NCI-H146 treated with DMSO at 0.1 percent for 48 hours (cell line): ENCODE results near the gene DZIP1L.

ENCODE experiments used
- DNase-seq: peaks from one replicate; lab custom pipeline; 2025; ENCODE audit not compliant: unreplicated experiment; lab: John Stamatoyannopoulos, UW

The DZIP1L gene

DNA sequence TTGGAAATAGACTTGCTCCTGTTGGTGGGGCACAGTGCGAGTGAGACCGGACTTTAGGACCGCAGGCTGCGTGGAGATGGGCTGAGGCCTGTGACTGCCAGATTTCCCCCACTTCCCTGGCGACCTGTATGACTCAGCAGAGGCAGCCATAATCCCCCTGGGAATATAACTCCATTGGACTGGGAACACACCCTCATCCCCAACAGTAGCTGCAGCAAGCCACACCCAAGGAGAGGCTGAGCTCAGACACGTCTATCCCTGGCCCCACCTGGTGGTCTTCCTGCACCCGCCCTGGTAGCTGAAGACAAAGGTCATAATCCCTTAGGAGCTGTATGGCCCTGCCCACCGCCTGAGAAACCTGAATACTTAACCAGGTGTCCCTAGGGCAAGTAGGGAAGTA, 42.6 kb downstream of the DZIP1L start:
- no peak for DNase-seq

DNA sequence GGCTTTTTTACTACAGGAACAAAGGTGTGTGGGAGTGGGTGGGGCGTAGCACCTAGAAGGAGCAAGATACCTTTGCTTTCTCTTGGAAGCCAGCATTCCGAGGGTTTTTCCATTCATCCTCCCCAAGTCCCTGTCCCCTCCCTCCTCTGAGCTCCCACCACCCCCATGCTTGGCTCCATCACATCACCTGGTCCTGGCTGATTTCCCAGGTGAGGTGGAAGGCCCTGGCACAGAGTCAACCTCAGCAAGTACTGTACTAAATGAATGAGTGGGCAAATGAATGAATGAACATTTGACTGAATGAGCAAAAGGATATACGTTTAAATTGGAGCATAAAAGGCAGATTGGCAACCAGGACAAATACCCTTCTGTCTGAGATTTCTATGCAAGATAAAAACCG, 45.4 kb downstream of the DZIP1L start:
- no peak for DNase-seq

DNA sequence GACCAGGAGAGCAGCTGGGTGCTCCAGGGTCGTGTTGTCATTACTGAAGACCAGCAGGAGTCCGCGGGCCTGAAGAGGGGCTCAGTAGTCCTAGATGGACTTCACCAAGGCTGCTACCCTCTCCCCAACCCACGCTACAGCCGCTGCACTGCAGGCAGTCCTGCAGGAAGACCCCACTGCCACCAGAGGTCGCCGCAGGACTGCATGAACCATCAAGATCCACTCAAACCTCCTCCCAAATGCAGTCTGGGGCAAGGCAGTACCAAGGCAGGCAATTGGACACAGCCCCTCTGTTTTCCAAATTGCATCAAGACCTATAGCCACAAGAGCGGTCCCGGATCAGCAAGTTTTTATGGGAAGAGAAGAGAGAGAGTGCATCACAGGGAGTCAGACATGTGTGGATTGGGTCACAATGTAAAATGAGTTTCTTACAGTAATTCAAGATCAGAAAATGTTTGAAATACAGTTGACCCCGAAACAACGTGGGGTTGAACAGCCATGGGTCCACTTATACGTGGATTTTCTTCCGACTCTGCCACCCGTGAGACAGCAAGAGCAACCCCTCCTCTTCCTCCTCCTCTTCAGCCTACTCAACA, 46.7 kb downstream of the DZIP1L start:
- DNase-seq, result peak; percentile 61

DNA sequence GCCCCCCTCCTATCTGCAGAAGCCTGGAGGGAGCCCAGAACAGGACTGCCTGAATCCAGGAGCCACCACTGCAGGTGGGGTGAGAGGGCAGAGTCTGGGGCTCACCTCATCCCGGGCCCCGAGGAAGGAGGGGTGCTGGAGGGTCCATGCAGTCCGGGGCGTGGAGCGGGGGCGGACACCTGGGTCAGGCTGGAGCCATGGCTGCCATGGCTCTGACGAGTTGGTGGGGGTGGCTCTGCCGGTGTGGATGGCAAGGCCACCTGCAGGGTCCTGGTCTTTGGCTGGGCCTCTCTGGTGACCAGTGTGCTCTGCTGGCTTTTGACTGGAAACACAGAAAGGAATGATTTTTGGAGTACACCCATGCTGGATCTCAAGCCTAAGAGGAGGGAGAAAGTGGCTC, 47.4 kb downstream of the DZIP1L start:
- no peak for DNase-seq

DNA sequence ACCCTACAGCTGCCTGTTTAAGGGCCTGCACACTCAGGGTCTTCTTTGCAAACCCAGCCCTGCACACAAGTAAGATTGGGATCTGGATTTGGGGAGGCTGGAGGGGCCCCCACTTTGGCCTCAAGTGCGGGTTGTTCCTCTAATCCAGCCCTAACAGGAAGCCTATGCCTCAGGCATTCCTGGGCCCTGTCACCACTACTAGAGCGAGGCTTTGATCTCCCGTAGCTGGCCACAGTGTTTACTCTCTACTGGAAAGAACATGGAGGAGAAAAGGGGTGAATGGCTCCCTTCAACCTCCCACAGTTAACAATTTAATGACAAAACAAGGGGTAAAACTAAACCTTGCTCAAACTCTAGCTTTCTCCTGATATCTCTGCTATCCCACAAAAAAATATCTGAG, 48.4 kb downstream of the DZIP1L start:
- DNase-seq, result no peak

GRCh38 chr3:138066383-138066782, 49.0 kb downstream of the DZIP1L start:
- no peak for DNase-seq

DNA sequence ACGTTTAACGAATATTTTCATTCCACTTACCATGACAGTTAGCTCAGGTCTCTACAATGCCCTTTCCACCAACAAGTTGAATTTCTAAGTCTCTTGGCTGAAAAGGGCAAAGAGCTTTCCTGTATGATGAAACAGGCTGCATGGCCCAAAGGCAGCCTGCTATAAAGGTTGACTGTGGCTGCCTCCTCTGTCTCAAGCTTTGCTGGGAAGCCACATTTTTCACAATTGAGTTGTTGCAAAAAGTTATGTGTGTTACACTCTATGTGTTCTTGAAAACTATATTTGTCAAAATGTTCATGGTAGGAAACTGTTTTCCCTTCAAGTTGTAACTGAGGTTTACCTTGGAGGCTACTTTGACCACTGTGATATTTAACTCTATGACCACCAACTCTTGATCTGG, 49.5 kb downstream of the DZIP1L start:
- DNase-seq, result no peak

DNA sequence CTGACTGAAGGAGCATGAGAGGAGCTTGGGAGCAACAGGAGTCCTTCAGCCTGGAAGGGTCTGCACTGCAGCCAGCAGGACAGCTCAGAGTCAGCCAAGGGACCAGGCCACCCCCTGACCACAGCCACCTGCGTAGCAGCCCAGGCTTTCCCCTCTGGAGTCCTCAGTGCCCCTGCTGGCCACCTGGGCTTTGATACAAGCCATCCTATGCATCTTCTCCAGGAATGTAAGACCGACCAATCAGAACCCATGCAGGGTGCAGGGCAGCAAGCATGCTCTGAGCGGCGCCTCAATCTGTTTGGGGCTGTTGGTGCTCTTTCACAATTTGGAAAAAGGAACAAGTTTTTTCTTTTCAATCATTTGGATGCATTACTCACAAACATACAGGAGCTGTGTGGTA, 52.0 kb downstream of the DZIP1L start:
- no peak for DNase-seq

- DNase-seq, result no peak
Measured at GRCh38 chr3:138062626-138063025, 52.8 kb downstream of the DZIP1L start.

- DNase-seq, result no peak
Measured at GRCh38 chr3:138062037-138062436, 53.4 kb downstream of the DZIP1L start.

DNA sequence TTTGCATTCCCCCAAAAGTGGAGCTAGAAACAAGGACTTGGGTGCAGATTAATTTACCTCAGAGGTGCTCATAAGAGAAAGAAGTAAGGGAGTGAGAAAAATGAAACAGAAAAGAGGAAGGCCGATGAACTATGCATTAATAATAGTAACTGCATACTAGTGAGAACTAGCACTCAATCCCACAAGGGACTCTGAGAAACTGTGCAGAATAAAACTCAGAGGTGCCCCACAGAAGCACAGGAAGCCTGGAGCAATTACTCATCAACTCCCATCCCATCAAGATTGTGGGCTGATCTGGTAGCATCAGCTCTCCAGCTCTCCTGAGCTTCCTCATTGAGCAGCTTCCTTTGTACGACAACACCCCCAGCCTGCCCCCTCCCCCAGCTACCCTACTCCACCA, 54.6 kb downstream of the DZIP1L start:
- no peak for DNase-seq

DNA sequence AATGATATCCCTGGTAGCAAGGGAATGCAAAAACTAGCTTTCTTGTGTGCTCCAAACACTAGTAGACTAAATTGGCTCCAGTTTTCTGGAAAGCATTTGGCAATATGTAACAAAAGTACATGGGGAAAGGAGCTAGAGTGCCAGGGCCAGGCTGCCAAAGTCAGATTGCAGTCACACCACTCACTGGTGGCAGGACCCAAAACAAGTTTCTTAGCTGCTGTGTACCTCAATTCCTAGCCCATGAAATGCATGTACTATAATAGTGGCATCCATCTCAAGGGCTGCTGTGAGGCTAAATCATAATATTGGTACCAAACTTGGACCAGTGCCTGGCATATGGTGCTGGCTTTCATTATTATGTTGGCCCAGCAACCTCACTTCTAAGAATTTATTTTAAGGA, 56.1 kb downstream of the DZIP1L start:
- DNase-seq, result no peak

GRCh38 chr3:138057384-138057783, 58.0 kb downstream of the DZIP1L start:
- no peak for DNase-seq

GRCh38 chr3:138054057-138054456, 61.4 kb downstream of the DZIP1L start:
- no peak for DNase-seq

DNA sequence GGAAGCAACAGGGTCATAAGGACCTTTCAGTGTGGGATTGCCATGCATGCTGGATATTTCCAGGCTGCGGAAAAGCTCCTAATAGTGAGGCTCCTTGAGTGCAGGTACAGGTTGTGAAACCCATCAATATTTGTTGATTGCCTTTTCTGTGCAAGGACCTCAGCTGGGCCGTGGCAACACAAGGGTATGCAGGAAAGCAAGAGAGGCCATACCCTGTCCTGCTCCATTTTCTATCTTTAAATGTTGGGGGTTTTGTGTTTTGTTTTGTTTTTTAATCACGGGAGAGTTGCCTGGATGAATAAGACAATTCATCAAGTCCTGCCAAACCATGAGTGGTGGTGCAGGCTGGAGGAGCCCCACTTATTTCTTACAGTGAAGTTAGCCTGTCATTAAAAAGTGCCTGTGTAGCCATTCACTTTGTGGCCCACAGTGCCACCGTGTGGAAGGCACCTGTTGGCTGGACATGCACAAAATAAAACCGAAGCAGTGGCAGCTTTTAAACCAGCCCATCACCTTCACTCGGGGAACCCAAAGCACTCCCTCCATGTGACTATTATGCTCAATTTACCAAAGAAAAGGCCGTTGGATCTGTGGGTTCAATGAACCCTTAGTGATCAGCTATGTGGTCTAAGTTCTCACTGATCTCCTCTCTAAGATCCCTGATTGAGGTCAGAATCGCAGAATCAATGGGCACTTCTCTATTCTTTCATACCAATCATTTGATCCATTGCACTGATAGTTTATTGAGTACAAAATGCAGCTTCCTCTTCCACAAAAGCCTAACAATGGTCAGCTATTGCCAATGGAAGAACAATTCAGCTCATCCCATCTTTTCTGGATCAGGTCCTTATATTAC, 63.2 kb downstream of the DZIP1L start:
- peak; percentile 35 for DNase-seq

- no peak for DNase-seq
Measured at GRCh38 chr3:138049157-138049919, 66.1 kb downstream of the DZIP1L start.

DNA sequence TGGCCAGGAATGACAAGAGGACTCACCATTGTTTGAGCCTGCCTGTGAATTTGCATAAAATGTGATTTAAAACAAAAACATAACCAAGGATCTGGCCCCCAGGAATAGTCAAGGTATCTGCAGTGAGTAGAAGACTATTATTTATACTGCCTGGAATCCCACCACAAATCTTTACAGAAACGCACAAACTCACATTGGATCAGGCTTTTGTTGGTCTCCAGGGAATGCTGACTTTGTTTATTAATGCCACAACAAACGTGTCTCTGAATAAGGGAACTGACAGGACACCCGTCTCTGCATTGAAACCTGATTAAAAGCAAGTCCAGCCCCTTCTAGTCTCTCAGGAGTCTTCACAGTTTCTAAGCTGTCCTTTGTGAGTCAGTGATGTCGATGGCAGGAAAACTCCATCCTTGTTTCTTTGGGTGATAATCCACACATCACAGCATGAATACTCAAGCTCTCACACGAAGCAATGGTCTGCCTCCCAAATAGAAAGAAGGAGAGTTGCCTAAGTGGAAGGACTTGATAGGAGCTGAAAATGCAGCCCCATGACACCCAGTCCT, 67.7 kb downstream of the DZIP1L start:
- DNase-seq, result no peak

DNA sequence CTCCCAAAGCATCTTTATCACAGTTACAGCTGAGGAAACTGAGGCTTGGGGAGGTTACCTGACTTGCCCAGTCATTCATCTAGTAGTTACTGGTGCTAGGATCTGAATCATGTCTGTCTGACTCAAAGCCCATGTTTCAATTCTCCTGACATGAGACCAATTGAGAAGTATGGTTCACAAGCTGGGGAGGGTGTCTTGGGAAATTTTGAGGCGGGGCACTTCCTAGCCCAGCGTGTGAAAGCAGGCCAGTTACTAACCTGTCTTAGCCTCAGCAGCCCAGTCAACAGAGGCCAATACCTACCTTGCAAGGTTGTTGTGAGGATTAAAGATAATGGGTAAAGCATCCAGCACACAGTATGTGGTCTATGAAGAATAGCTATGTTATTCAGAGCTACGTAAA, 68.5 kb downstream of the DZIP1L start:
- DNase-seq, result no peak

- no peak for DNase-seq
Measured at GRCh38 chr3:138046085-138046484, 69.3 kb downstream of the DZIP1L start.

DNA sequence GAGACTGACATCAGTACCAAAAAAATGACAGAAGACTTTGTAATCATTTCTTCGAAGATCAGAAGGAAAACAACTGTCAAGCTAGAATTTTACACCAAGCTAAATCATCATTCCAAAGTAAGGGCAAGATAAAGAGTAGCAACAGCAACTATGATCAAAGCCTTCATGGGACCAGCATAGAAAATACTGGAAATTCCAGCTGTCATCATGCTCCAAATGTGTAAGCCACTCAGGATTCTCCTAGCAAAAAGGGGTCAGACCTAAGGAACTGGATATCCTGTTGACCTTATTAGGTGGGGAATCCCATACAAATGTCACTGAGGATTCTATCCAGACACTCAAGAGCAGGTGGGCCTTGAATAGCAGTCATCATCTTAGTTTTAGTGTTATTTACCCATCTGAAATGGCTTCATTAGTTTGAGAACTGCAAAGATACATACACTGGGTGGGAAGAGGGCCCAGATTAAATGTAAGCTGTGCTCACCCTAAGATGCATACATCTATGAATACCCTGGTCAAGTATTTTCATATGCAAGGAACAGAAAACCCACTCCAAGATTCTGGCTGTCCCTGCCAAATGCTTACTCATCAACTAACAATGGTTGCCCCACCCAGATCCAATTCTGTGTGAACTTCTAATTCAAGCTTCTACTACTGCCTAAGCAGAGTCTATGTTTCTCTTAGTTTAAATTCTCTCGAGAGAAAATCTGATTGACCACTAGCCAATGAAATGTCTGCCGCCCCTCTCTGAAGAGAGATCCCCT, 72.0 kb downstream of the DZIP1L start:
- no peak for DNase-seq

DNA sequence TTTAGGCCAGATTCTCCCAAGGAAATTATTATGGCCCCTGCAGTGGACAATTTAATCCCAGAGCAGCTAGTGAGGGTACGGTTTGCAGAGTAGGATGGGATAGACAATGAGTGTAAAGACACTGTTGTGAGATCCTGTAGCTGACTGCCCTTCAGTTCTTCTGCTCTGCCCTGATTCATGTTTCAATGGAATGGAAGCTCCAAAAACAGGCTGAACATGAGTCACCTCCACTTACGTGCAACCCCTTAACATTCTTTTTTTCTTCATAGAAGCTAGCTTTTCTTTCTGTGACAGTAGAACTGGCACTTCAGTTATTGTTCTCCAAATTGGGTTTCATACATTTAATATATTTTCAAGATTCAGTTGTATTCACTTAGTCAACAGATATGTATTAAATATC, 73.4 kb downstream of the DZIP1L start:
- DNase-seq, result no peak
